Measurements from ENCODE around the gene IQCF2. TPM values are rescaled to one million over a fixed set of nuclear protein-coding genes. Genes with fewer than 3 reads are reported as not detected.

Gene IQCF2
- polyA plus RNA-seq: not detected

GRCh38 chr3:51860703-51861665, at the start of gene IQCF2:
TSS of gene IQCF2 (plus strand) at chr3:51861615. CDS start at chr3:51861667, 52 bp downstream.
- Mint-ChIP-seq H3K9me3 (peaks cover 0 to 5% (median 0%) of the 10 kb centered on the region in 6 donors), H3K27me3 (ENCODE audit: low read depth in 3 of 3) (peaks cover 0 to 10% (median 0%) of the 10 kb centered on the region in 3 donors), H3K27ac (no peak within 1 kb of the TSS), H3K36me3 (peaks cover 0 to 7% (median 0%) of the 10 kb centered on the region in 3 donors), H3K4me1 (peaks cover 3 to 9% of the 10 kb centered on the region in 2 donors), H3K4me3 (no peak within 1 kb of the TSS)
- DNase-seq: no peak

- no peaks in the 10 kb centered on the region for H3K9me3 Mint-ChIP-seq
- peaks cover 0 to 4% (median 2%) of the 10 kb centered on the region in 3 donors for H3K27me3 Mint-ChIP-seq (ENCODE audit: low read depth in 3 of 3)
- H3K27ac Mint-ChIP-seq: no peak overlapping the region
- no peaks in the 10 kb centered on the region for H3K36me3 Mint-ChIP-seq
- no peaks in the 10 kb centered on the region for H3K4me1 Mint-ChIP-seq
- H3K4me3 Mint-ChIP-seq: no peak overlapping the region
- no peak for DNase-seq
These were observed 47.9 kb upstream of the IQCF2 start for GRCh38 chr3:51813539-51813938.

- Mint-ChIP-seq H3K27ac (no peak overlapping the region), H3K4me3 (no peak overlapping the region), H3K27me3 (ENCODE audit: low read depth in 3 of 3) (peaks cover 0 to 4% (median 2%) of the 10 kb centered on the region in 3 donors), H3K9me3 (no peaks in the 10 kb centered on the region), H3K36me3 (no peaks in the 10 kb centered on the region), H3K4me1 (no peaks in the 10 kb centered on the region)
- DNase-seq: no peak
These were observed 47.4 kb upstream of the IQCF2 start for GRCh38 chr3:51814034-51814433.

- Mint-ChIP-seq H3K27me3 (ENCODE audit: low read depth in 3 of 3) (peaks cover 2 to 6% (median 4%) of the 10 kb centered on the region in 3 donors), H3K36me3 (no peaks in the 10 kb centered on the region), H3K4me1 (no peaks in the 10 kb centered on the region), H3K9me3 (no peaks in the 10 kb centered on the region), H3K27ac (no peak overlapping the region), H3K4me3 (no peak overlapping the region)
- DNase-seq: no peak
These were observed 45.8 kb upstream of the IQCF2 start for GRCh38 chr3:51815614-51816013.

GRCh38 chr3:51816723-51817122, 44.7 kb upstream of the IQCF2 start:
- DNase-seq: no peak
- no peaks in the 10 kb centered on the region for H3K36me3 Mint-ChIP-seq
- H3K4me3 Mint-ChIP-seq: no peak overlapping the region
- no peaks in the 10 kb centered on the region for H3K4me1 Mint-ChIP-seq
- no peaks in the 10 kb centered on the region for H3K9me3 Mint-ChIP-seq
- H3K27ac Mint-ChIP-seq: no peak overlapping the region
- peaks cover 2 to 6% (median 4%) of the 10 kb centered on the region in 3 donors for H3K27me3 Mint-ChIP-seq (ENCODE audit: low read depth in 3 of 3)

GRCh38 chr3:51817375-51817774, 44.0 kb upstream of the IQCF2 start:
- DNase-seq: no peak
- no peaks in the 10 kb centered on the region for H3K4me1 Mint-ChIP-seq
- no peaks in the 10 kb centered on the region for H3K9me3 Mint-ChIP-seq
- H3K4me3 Mint-ChIP-seq: no peak overlapping the region
- H3K27ac Mint-ChIP-seq: no peak overlapping the region
- H3K27me3 Mint-ChIP-seq (ENCODE audit: low read depth in 3 of 3): peaks cover 2 to 6% (median 4%) of the 10 kb centered on the region in 3 donors
- H3K36me3 Mint-ChIP-seq: no peaks in the 10 kb centered on the region

- no peaks in the 10 kb centered on the region for H3K9me3 Mint-ChIP-seq
- H3K36me3 Mint-ChIP-seq: no peaks in the 10 kb centered on the region
- H3K27me3 Mint-ChIP-seq (ENCODE audit: low read depth in 3 of 3): peaks cover 5 to 7% (median 6%) of the 10 kb centered on the region in 3 donors
- DNase-seq: no peak
- no peak overlapping the region for H3K4me3 Mint-ChIP-seq
- no peak overlapping the region for H3K27ac Mint-ChIP-seq
- peaks cover 4 to 5% of the 10 kb centered on the region in 2 donors for H3K4me1 Mint-ChIP-seq
These were observed 42.3 kb upstream of the IQCF2 start for GRCh38 chr3:51819151-51819550.

GRCh38 chr3:51819709-51820406, 41.6 kb upstream of the IQCF2 start:
- Mint-ChIP-seq H3K4me1 (peaks cover 4 to 5% of the 10 kb centered on the region in 2 donors), H3K4me3 (no peak overlapping the region), H3K27ac (no peak overlapping the region), H3K36me3 (no peaks in the 10 kb centered on the region), H3K27me3 (ENCODE audit: low read depth in 3 of 3) (peaks cover 6 to 10% (median 7%) of the 10 kb centered on the region in 3 donors), H3K9me3 (no peaks in the 10 kb centered on the region)
- no peak for DNase-seq

GRCh38 chr3:51828297-51828696, 33.1 kb upstream of the IQCF2 start:
- H3K4me3 Mint-ChIP-seq: no peak overlapping the region

GRCh38 chr3:51830345-51830744, 31.1 kb upstream of the IQCF2 start:
- Mint-ChIP-seq H3K27ac (no peak overlapping the region), H3K4me1 (peaks cover 0 to 11% of the 10 kb centered on the region in 2 donors), H3K36me3 (peaks cover 0 to 5% (median 0%) of the 10 kb centered on the region in 3 donors), H3K27me3 (ENCODE audit: low read depth in 3 of 3) (peaks cover 4 to 8% (median 6%) of the 10 kb centered on the region in 3 donors), H3K9me3 (peaks cover 0 to 22% (median 11%) of the 10 kb centered on the region in 6 donors), H3K4me3 (no peak overlapping the region)
- no peak for DNase-seq

More at GRCh38 chr3:51828297-51828696, 33.1 kb upstream of the IQCF2 start:
- peaks cover 5 to 6% (median 5%) of the 10 kb centered on the region in 3 donors for H3K27me3 Mint-ChIP-seq (ENCODE audit: low read depth in 3 of 3)
- peaks cover 4 to 14% of the 10 kb centered on the region in 2 donors for H3K4me1 Mint-ChIP-seq
- no peak overlapping the region for H3K27ac Mint-ChIP-seq
- H3K9me3 Mint-ChIP-seq: peaks cover 0 to 22% (median 11%) of the 10 kb centered on the region in 6 donors
- peaks cover 0 to 5% (median 0%) of the 10 kb centered on the region in 3 donors for H3K36me3 Mint-ChIP-seq
- no peak for DNase-seq

GRCh38 chr3:51830836-51831385, 30.5 kb upstream of the IQCF2 start:
- H3K9me3 Mint-ChIP-seq: peaks cover 0 to 22% (median 11%) of the 10 kb centered on the region in 6 donors
- H3K36me3 Mint-ChIP-seq: peaks cover 0 to 5% (median 0%) of the 10 kb centered on the region in 3 donors
- no peak overlapping the region for H3K27ac Mint-ChIP-seq
- H3K27me3 Mint-ChIP-seq (ENCODE audit: low read depth in 3 of 3): peaks cover 4 to 9% (median 8%) of the 10 kb centered on the region in 3 donors
- DNase-seq: no peak
- peaks cover 0 to 11% of the 10 kb centered on the region in 2 donors for H3K4me1 Mint-ChIP-seq
- H3K4me3 Mint-ChIP-seq: no peak overlapping the region

- Mint-ChIP-seq H3K4me1 (no peaks in the 10 kb centered on the region), H3K27ac (no peak overlapping the region), H3K36me3 (no peaks in the 10 kb centered on the region), H3K27me3 (ENCODE audit: low read depth in 3 of 3) (peaks cover 9 to 19% (median 14%) of the 10 kb centered on the region in 3 donors), H3K9me3 (no peaks in the 10 kb centered on the region), H3K4me3 (no peak overlapping the region)
- no peak for DNase-seq
These were observed 24.8 kb upstream of the IQCF2 start for GRCh38 chr3:51836606-51837005.

GRCh38 chr3:51845129-51845528, 16.3 kb upstream of the IQCF2 start:
- Mint-ChIP-seq H3K27ac (no peak overlapping the region), H3K9me3 (peaks cover 1 to 17% (median 11%) of the 10 kb centered on the region in 6 donors), H3K4me3 (no peak overlapping the region), H3K27me3 (ENCODE audit: low read depth in 3 of 3) (peaks cover 5 to 33% (median 5%) of the 10 kb centered on the region in 3 donors), H3K4me1 (no peaks in the 10 kb centered on the region), H3K36me3 (peaks cover 0 to 12% (median 0%) of the 10 kb centered on the region in 3 donors)
- no peak for DNase-seq

Measured in immature natural killer cell (primary cell).